ENCODE data around the gene KIF26B.

Gene KIF26B

GRCh38 chr1:245248231-245248731 lies 93.5 kb downstream of the KIF26B start:
- no peak overlapping the region for H3K4me3 ChIP-seq (replicated peaks in 1 of 2; ENCODE audit: low read depth in 2 of 2, low read length in 2 of 2)
- no peak for TF ChIP-seq CTCF (IDR thresholded peaks at IDR 0.05; ENCODE audit: low read depth, low read length)
- no peak for DNase-seq (ENCODE audit: low read depth in 2 of 2)

- TF ChIP-seq CTCF (IDR thresholded peaks at IDR 0.05; ENCODE audit: low read depth, low read length) = no peak
- H3K4me3 ChIP-seq (replicated peaks in 1 of 2; ENCODE audit: low read depth in 2 of 2, low read length in 2 of 2) = no peak overlapping the region
- no peak for DNase-seq (ENCODE audit: low read depth in 2 of 2)
Observed at GRCh38 chr1:245255783-245256182, 101.0 kb downstream of the KIF26B start.

GRCh38 chr1:245256528-245256927 lies 101.7 kb downstream of the KIF26B start:
- H3K4me3 ChIP-seq (replicated peaks in 1 of 2; ENCODE audit: low read depth in 2 of 2, low read length in 2 of 2) = no peak overlapping the region
- TF ChIP-seq CTCF (IDR thresholded peaks at IDR 0.05; ENCODE audit: low read depth, low read length) = no peak
- DNase-seq (ENCODE audit: low read depth in 2 of 2) = no peak

- no peak overlapping the region for H3K4me3 ChIP-seq (replicated peaks in 1 of 2; ENCODE audit: low read depth in 2 of 2, low read length in 2 of 2)
- DNase-seq (ENCODE audit: low read depth in 2 of 2) = no peak
- TF ChIP-seq CTCF (IDR thresholded peaks at IDR 0.05; ENCODE audit: low read depth, low read length) = no peak
Observed at GRCh38 chr1:245258271-245258920, 103.6 kb downstream of the KIF26B start.

- no peak for DNase-seq (ENCODE audit: low read depth in 2 of 2)
- H3K4me3 ChIP-seq (replicated peaks in 1 of 2; ENCODE audit: low read depth in 2 of 2, low read length in 2 of 2) = no peak overlapping the region
- TF ChIP-seq CTCF (IDR thresholded peaks at IDR 0.05; ENCODE audit: low read depth, low read length) = no peak
Observed at GRCh38 chr1:245260110-245260882, 105.5 kb downstream of the KIF26B start.

GRCh38 chr1:245260883-245261282 lies 106.1 kb downstream of the KIF26B start:
- no peak for DNase-seq (ENCODE audit: low read depth in 2 of 2)
- H3K4me3 ChIP-seq (replicated peaks in 1 of 2; ENCODE audit: low read depth in 2 of 2, low read length in 2 of 2) = no peak overlapping the region
- no peak for TF ChIP-seq CTCF (IDR thresholded peaks at IDR 0.05; ENCODE audit: low read depth, low read length)
